WTC11 (cell line): ENCODE measurements around the gene LSM12. TPM values are rescaled to one million over a fixed set of nuclear protein-coding genes. Genes with fewer than 3 reads are reported as not detected.

Source experiments
- ATAC-seq: fragments of 200-7000 bp; cut with Tn5 transposase; 2 replicates; pipeline ENCODE4 v1.10.0; 2021; ENCODE audit warnings: mild to moderate bottlenecking, moderate library complexity
- CTCF ChIA-PET: fragments of 300-600 bp; sonication (Branson Sonifier 250); formaldehyde crosslinking; loops from one replicate; lab custom pipeline; 2021; ENCODE audit warnings: antibody characterized with exemption; lab: Charles Lee
- POLR2A ChIA-PET: fragments of 350-600 bp; sonication (Branson Sonifier 250); formaldehyde crosslinking; loops from one replicate; lab custom pipeline; 2021; ENCODE audit warnings: antibody characterized with exemption; lab: Charles Lee
- DNase-seq: peaks from one replicate; pipeline ENCODE4 v3.0.0; 2021; ENCODE audit warnings: low spot score
- H3K27ac Mint-ChIP-seq: 2 replicates; pipeline ENCODE4 v1.8.0; 2021; ENCODE audit warnings: mixed read lengths
- H3K27me3 Mint-ChIP-seq: 2 replicates; pipeline ENCODE4 v1.8.0; 2021; ENCODE audit warnings: low read depth, mild to moderate bottlenecking, moderate library complexity, mixed read lengths
- H3K36me3 Mint-ChIP-seq: 2 replicates; pipeline ENCODE4 v1.8.0; 2021; ENCODE audit warnings: mixed read lengths
- H3K4me1 Mint-ChIP-seq: 2 replicates; pipeline ENCODE4 v1.8.0; 2022; ENCODE audit warnings: mixed read lengths
- H3K4me3 Mint-ChIP-seq: 2 replicates; pipeline ENCODE4 v1.8.0; 2021; ENCODE audit warnings: mild to moderate bottlenecking, moderate library complexity, mixed read lengths
- H3K9me3 Mint-ChIP-seq: 2 replicates; pipeline ENCODE4 v1.8.0; 2021; ENCODE audit warnings: mixed read lengths
- E2F1 ChIP-seq: sonication (generic); formaldehyde crosslinking; IDR thresholded peaks from 2 replicates; pipeline ENCODE4 v1.8.0; 2022; ENCODE audit warnings: mild to moderate bottlenecking, missing genetic modification reagents
- ETV6 ChIP-seq: sonication (generic); formaldehyde crosslinking; IDR thresholded peaks from 2 replicates; pipeline ENCODE4 v1.8.1; 2022; ENCODE audit warnings: mild to moderate bottlenecking, missing genetic modification reagents
- FOXJ3 ChIP-seq: sonication (generic); formaldehyde crosslinking; IDR thresholded peaks from 2 replicates; pipeline ENCODE4 v1.9.0; 2021; ENCODE audit warnings: missing genetic modification reagents, mild to moderate bottlenecking, borderline replicate concordance
- FOXK1 ChIP-seq: sonication (generic); formaldehyde crosslinking; IDR thresholded peaks from 2 replicates; pipeline ENCODE4 v1.8.0; 2022; ENCODE audit warnings: mild to moderate bottlenecking, moderate library complexity, missing genetic modification reagents
- FOXP4 ChIP-seq: sonication (generic); formaldehyde crosslinking; IDR thresholded peaks from 2 replicates; pipeline ENCODE4 v1.8.0; 2022; ENCODE audit warnings: mild to moderate bottlenecking, missing genetic modification reagents
- GRHL2 ChIP-seq: fragments of 250-450 bp; sonication (Bioruptor Pico); IDR thresholded peaks from 2 replicates; pipeline ENCODE4 v1.8.0; 2022; ENCODE audit warnings: mild to moderate bottlenecking, moderate library complexity; ENCODE audit not compliant: insufficient replicate concordance, severe bottlenecking
- HMGA2 ChIP-seq: fragments of 250-450 bp; sonication (Bioruptor Pico); IDR thresholded peaks from 2 replicates; pipeline ENCODE4 v1.4.0; 2021; ENCODE audit warnings: mild to moderate bottlenecking, moderate library complexity
- IRF1 ChIP-seq: sonication (generic); formaldehyde crosslinking; IDR thresholded peaks from 2 replicates; pipeline ENCODE4 v1.8.0; 2023; ENCODE audit warnings: missing genetic modification reagents
- MLX ChIP-seq: sonication (generic); formaldehyde crosslinking; IDR thresholded peaks from 2 replicates; pipeline ENCODE4 v1.8.1; 2023; ENCODE audit warnings: mild to moderate bottlenecking, missing genetic modification reagents, moderate library complexity
- MYBL2 ChIP-seq: sonication (generic); formaldehyde crosslinking; IDR thresholded peaks from 2 replicates; pipeline ENCODE4 v1.8.1; 2023; ENCODE audit warnings: mild to moderate bottlenecking, moderate library complexity, missing genetic modification reagents
- NFE2L1 ChIP-seq: sonication (generic); formaldehyde crosslinking; IDR thresholded peaks from 2 replicates; pipeline ENCODE4 v1.8.1; 2023; ENCODE audit warnings: missing genetic modification reagents
- NR1H2 ChIP-seq: sonication (generic); formaldehyde crosslinking; IDR thresholded peaks from 2 replicates; pipeline ENCODE4 v1.9.0; 2021; ENCODE audit warnings: mild to moderate bottlenecking, moderate library complexity, missing genetic modification reagents
- NR2C2 ChIP-seq: sonication (generic); formaldehyde crosslinking; IDR thresholded peaks from 2 replicates; pipeline ENCODE4 v1.8.0; 2022; ENCODE audit warnings: mild to moderate bottlenecking, missing genetic modification reagents
- OVOL2 ChIP-seq: fragments of 250-450 bp; sonication (Bioruptor Pico); IDR thresholded peaks from 2 replicates; pipeline ENCODE4 v1.9.0; 2021; ENCODE audit warnings: mild to moderate bottlenecking, borderline replicate concordance
- PREB ChIP-seq: sonication (generic); formaldehyde crosslinking; IDR thresholded peaks from 2 replicates; pipeline ENCODE4 v1.8.1; 2022; ENCODE audit warnings: mild to moderate bottlenecking, missing genetic modification reagents, moderate library complexity, borderline replicate concordance
- SMAD3 ChIP-seq: sonication (generic); formaldehyde crosslinking; IDR thresholded peaks from 2 replicates; pipeline ENCODE4 v1.8.0; 2022; ENCODE audit warnings: missing genetic modification reagents, mild to moderate bottlenecking, borderline replicate concordance
- USF1 ChIP-seq: sonication (generic); formaldehyde crosslinking; IDR thresholded peaks from 2 replicates; pipeline ENCODE4 v1.8.0; 2022; ENCODE audit warnings: mild to moderate bottlenecking, missing genetic modification reagents
- USF2 ChIP-seq: sonication (generic); formaldehyde crosslinking; IDR thresholded peaks from 2 replicates; pipeline ENCODE4 v1.8.1; 2023; ENCODE audit warnings: mild to moderate bottlenecking, missing genetic modification reagents, moderate library complexity
- ZNF219 ChIP-seq: sonication (generic); formaldehyde crosslinking; IDR thresholded peaks from 2 replicates; pipeline ENCODE4 v1.8.0; 2023; ENCODE audit warnings: missing genetic modification reagents, mild to moderate bottlenecking, borderline replicate concordance
- ZNF232 ChIP-seq: sonication (generic); formaldehyde crosslinking; IDR thresholded peaks from 2 replicates; pipeline ENCODE4 v1.8.0; 2022; ENCODE audit warnings: mild to moderate bottlenecking, missing genetic modification reagents
- ZNF281 ChIP-seq: sonication (generic); formaldehyde crosslinking; IDR thresholded peaks from 2 replicates; pipeline ENCODE4 v1.8.0; 2023; ENCODE audit warnings: mild to moderate bottlenecking, missing genetic modification reagents
- ZNF416 ChIP-seq: fragments of 250-450 bp; sonication (Bioruptor Pico); IDR thresholded peaks from 2 replicates; pipeline ENCODE4 v1.9.0; 2021; ENCODE audit warnings: mild to moderate bottlenecking, inconsistent platforms
- ZNF512 ChIP-seq: sonication (generic); formaldehyde crosslinking; IDR thresholded peaks from 2 replicates; pipeline ENCODE4 v1.8.1; 2022; ENCODE audit warnings: missing genetic modification reagents, borderline replicate concordance
- total RNA-seq: library from RNA; stranded (reverse); gene quantifications from 3 replicates; pipeline ENCODE4 v1.2.3, GENCODE V29; 2021

The LSM12 gene
- total RNA-seq, 1 experiment from 2014 or later = 102 TPM

- TF ChIP-seq USF2 (CRISPR knock-in tag) = peak; percentile 97
- TF ChIP-seq E2F1 = peak; percentile 64; the same call in 1 of the 2 replicates
- peak; percentile 92; the same call in 1 of the 2 replicates for TF ChIP-seq MYBL2 (CRISPR knock-in tag)
- peak; percentile 77 for TF ChIP-seq ETV6 (CRISPR knock-in tag)
- TF ChIP-seq SMAD3 (CRISPR knock-in tag) = peak; percentile 51
- TF ChIP-seq NR2C2 (CRISPR knock-in tag) = peak; percentile 70
- TF ChIP-seq PREB = peak; percentile 81; the same call in 1 of the 2 replicates
- TF ChIP-seq NR1H2 (CRISPR knock-in tag) = no peak
- TF ChIP-seq GRHL2 (CRISPR knock-in tag) = no peak
Observed at GRCh38 chr17:44070455-44071197, 4.2 kb upstream of the LSM12 start, which contains the start of gene G6PC3 (continued).

GRCh38 chr17:44069974-44070454 is 3.5 kb upstream of the LSM12 start:
- POLR2A ChIA-PET = interaction anchor here (0.6 to 1.4 kb wide), 10 partner anchors 10 to 284 kb away, joined by 3 to 8 read pairs (median 4); no protein-coding TSS in a partner anchor
- Mint-ChIP-seq H3K36me3 (peaks cover 7% of the 10 kb centered on the region; the same call in 1 of the 2 replicates), H3K27ac (peak overlapping the region; percentile 97), H3K4me1 (peaks cover 38% of the 10 kb centered on the region), H3K4me3 (peak overlapping the region; percentile 97), H3K27me3 (no peaks in the 10 kb centered on the region), H3K9me3 (no peaks in the 10 kb centered on the region)
- DNase-seq (no peak), ATAC-seq (peak; percentile 9)
- CTCF ChIA-PET = interaction anchor here (0.7 to 1.9 kb wide), 6 partner anchors 29 to 98 kb away, joined by 3 to 9 read pairs (median 6); partner anchors contain the start of gene HDAC5
- no peak for TF ChIP-seq FOXP4 (CRISPR knock-in tag)
- no peak for TF ChIP-seq MLX (CRISPR knock-in tag)
- no peak for TF ChIP-seq FOXK1
- TF ChIP-seq ZNF281 (CRISPR knock-in tag) = no peak
- TF ChIP-seq NFE2L1 (CRISPR knock-in tag) = no peak
- TF ChIP-seq ZNF416 (CRISPR knock-in tag) = no peak
- TF ChIP-seq HMGA2 = no peak
- TF ChIP-seq ZNF232 (CRISPR knock-in tag) = no peak
- TF ChIP-seq IRF1 (CRISPR knock-in tag) = no peak
- no peak for TF ChIP-seq ZNF512
- no peak for TF ChIP-seq USF1 (CRISPR knock-in tag)
- TF ChIP-seq OVOL2 (CRISPR knock-in tag) = no peak
- TF ChIP-seq FOXJ3 (CRISPR knock-in tag) = no peak
- no peak for TF ChIP-seq ZNF219 (CRISPR knock-in tag)
